Endothelial cell (in vitro differentiated cells): ENCODE data around the gene SLX9. TPM values are rescaled to one million over a fixed set of nuclear protein-coding genes. Genes with fewer than 3 reads are reported as not detected.

Experiments used
- DNase-seq: peaks from one replicate; pipeline ENCODE4 v3.0.0; 2021; ENCODE audit warnings: low spot score
- H3K27ac Mint-ChIP-seq: one replicate; pipeline ENCODE4 v1.8.0; 2021; ENCODE audit warnings: mixed read lengths, inconsistent platforms; ENCODE audit not compliant: unreplicated experiment
- H3K27me3 Mint-ChIP-seq: one replicate; pipeline ENCODE4 v1.8.0; 2021; ENCODE audit warnings: mild to moderate bottlenecking, moderate library complexity, mixed read lengths, inconsistent platforms; ENCODE audit not compliant: unreplicated experiment
- H3K36me3 Mint-ChIP-seq: one replicate; pipeline ENCODE4 v1.8.0; 2021; ENCODE audit warnings: mild to moderate bottlenecking, low read depth, mixed read lengths, inconsistent platforms; ENCODE audit not compliant: unreplicated experiment
- H3K4me1 Mint-ChIP-seq: one replicate; pipeline ENCODE4 v1.8.0; 2021; ENCODE audit warnings: mild to moderate bottlenecking, mixed read lengths, inconsistent platforms; ENCODE audit not compliant: unreplicated experiment
- H3K4me3 Mint-ChIP-seq: one replicate; pipeline ENCODE4 v1.8.0; 2021; ENCODE audit warnings: mild to moderate bottlenecking, mixed read lengths, inconsistent platforms; ENCODE audit not compliant: unreplicated experiment
- H3K9me3 Mint-ChIP-seq: one replicate; pipeline ENCODE4 v1.8.0; 2021; ENCODE audit warnings: mixed read lengths, inconsistent platforms; ENCODE audit not compliant: unreplicated experiment
- CTCF ChIP-seq: fragments of 200-600 bp; sonication (generic); IDR thresholded peaks from one replicate; pipeline ENCODE4 v1.5.0; 2021; ENCODE audit warnings: antibody characterized with exemption; ENCODE audit not compliant: unreplicated experiment
- total RNA-seq: library from RNA; stranded (reverse); fragmentation: NEBNext Ultra II Directional; extraction: Animal tissue kit (Norgen Biotek cat#: 25700); gene quantifications from one replicate; pipeline ENCODE4 v1.2.1, GENCODE V29; 2021; ENCODE audit not compliant: unreplicated experiment

The SLX9 gene
- total RNA-seq, 1 donor from 2014 or later = 13.7 TPM

DNA sequence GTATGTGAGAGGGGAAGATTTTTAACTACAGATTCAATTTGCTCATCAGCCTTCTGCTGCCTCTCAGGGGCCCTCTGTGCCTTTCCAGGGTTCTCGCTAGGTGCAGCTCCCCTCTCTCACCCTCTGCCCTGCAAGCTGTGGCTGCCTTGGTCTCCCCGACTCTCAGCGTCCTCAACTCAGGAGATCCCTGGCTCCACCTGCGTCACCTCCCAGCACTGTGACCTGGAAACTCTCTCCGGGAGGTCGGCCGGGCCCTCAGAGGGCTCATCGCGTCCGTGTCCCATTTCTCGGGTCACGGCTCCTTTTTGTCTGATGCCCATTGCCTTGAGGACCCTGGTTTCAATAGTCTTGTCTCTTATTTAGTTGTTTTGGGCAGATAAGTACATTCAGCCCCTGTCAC, 71.0 kb downstream of the SLX9 start:
- no peaks in the 10 kb centered on the region for H3K36me3 Mint-ChIP-seq
- peaks cover 5% of the 10 kb centered on the region for H3K27me3 Mint-ChIP-seq
- H3K4me3 Mint-ChIP-seq = no peak overlapping the region
- peaks cover 3% of the 10 kb centered on the region for H3K4me1 Mint-ChIP-seq
- no peak overlapping the region for H3K27ac Mint-ChIP-seq
- DNase-seq = no peak
- TF ChIP-seq CTCF = no peak
- H3K9me3 Mint-ChIP-seq = no peaks in the 10 kb centered on the region

GRCh38 chr21:45011426-45011825, 71.6 kb downstream of the SLX9 start:
- Mint-ChIP-seq H3K9me3 (no peaks in the 10 kb centered on the region), H3K36me3 (no peaks in the 10 kb centered on the region), H3K27ac (no peak overlapping the region), H3K27me3 (peaks cover 10% of the 10 kb centered on the region), H3K4me1 (peaks cover 3% of the 10 kb centered on the region), H3K4me3 (no peak overlapping the region)
- no peak for DNase-seq
- TF ChIP-seq CTCF = no peak

- TF ChIP-seq CTCF = no peak
These were observed 72.3 kb downstream of the SLX9 start for GRCh38 chr21:45011911-45012661.

GRCh38 chr21:45012662-45013259, 72.9 kb downstream of the SLX9 start:
- H3K27ac Mint-ChIP-seq = no peak overlapping the region
- H3K4me1 Mint-ChIP-seq = peaks cover 3% of the 10 kb centered on the region
- H3K36me3 Mint-ChIP-seq = no peaks in the 10 kb centered on the region
- no peak for DNase-seq
- no peak for TF ChIP-seq CTCF
- peaks cover 12% of the 10 kb centered on the region for H3K27me3 Mint-ChIP-seq
- no peaks in the 10 kb centered on the region for H3K9me3 Mint-ChIP-seq
- no peak overlapping the region for H3K4me3 Mint-ChIP-seq

More at GRCh38 chr21:45011911-45012661, 72.3 kb downstream of the SLX9 start:
- H3K27me3 Mint-ChIP-seq = peaks cover 9% of the 10 kb centered on the region
- H3K36me3 Mint-ChIP-seq = no peaks in the 10 kb centered on the region
- no peak overlapping the region for H3K4me3 Mint-ChIP-seq
- H3K4me1 Mint-ChIP-seq = peaks cover 3% of the 10 kb centered on the region
- peak; percentile 51 for DNase-seq
- no peaks in the 10 kb centered on the region for H3K9me3 Mint-ChIP-seq
- no peak overlapping the region for H3K27ac Mint-ChIP-seq

DNA sequence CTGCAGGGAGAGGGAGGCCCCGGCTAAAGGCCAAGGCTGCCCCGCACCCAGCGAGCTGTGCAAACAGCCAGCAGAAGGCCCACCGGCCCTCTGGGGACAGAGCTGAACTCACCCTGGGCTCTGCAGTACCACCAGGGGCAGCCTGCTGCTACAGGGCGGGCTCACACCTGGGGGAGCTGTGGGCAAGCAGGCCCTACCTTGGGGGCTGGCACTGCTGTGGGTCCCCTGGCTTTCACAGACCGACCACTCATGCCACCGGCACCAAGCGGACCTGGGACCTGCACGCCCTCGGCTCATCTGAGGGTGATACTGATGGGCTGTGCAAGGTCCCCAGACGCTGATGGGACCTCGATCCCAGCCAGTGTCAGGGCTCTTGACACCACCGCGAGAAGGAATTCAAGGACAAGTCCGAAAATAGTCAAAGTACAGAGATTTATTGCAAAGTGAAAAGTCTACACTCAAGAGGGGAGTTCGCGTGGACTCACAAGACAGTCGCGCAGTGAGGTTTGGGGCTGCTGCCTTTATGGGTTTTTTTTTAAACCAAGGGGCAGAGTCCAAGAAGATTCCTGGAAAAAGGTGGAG, 73.5 kb downstream of the SLX9 start:
- Mint-ChIP-seq H3K36me3 (no peaks in the 10 kb centered on the region), H3K4me1 (peaks cover 3% of the 10 kb centered on the region), H3K27ac (peak overlapping the region; percentile 48), H3K4me3 (no peak overlapping the region), H3K9me3 (no peaks in the 10 kb centered on the region), H3K27me3 (peaks cover 15% of the 10 kb centered on the region)
- DNase-seq = no peak
- TF ChIP-seq CTCF = no peak
